G401 (cell line): ENCODE data around the gene CFAP99. TPM values are rescaled to one million over a fixed set of nuclear protein-coding genes. Genes with fewer than 3 reads are reported as not detected.
A peak's percentile ranks its signal among the peaks of the same experiment; 100 is the strongest.

Source experiments
- DNase-seq: peaks from one replicate; pipeline ENCODE4 v3.0.0-alpha.2; 2015; ENCODE audit warnings: low spot score
- in situ Hi-C: cut with HindIII; loops from 2 replicates; pipeline ENCODE4 v1.10.0; 2016; ENCODE audit warnings: low sequenced_read_pairs, mixed read lengths
- total RNA-seq: library from RNA; depleted of rRNA; stranded (reverse); fragments of >200 nt; shearing (Covaris generic); gene quantifications from 2 replicates; pipeline ENCODE4 v1.2.3, GENCODE V29; 2014

Gene CFAP99
- total RNA-seq, 1 experiment from 2014 or later = not detected

DNA sequence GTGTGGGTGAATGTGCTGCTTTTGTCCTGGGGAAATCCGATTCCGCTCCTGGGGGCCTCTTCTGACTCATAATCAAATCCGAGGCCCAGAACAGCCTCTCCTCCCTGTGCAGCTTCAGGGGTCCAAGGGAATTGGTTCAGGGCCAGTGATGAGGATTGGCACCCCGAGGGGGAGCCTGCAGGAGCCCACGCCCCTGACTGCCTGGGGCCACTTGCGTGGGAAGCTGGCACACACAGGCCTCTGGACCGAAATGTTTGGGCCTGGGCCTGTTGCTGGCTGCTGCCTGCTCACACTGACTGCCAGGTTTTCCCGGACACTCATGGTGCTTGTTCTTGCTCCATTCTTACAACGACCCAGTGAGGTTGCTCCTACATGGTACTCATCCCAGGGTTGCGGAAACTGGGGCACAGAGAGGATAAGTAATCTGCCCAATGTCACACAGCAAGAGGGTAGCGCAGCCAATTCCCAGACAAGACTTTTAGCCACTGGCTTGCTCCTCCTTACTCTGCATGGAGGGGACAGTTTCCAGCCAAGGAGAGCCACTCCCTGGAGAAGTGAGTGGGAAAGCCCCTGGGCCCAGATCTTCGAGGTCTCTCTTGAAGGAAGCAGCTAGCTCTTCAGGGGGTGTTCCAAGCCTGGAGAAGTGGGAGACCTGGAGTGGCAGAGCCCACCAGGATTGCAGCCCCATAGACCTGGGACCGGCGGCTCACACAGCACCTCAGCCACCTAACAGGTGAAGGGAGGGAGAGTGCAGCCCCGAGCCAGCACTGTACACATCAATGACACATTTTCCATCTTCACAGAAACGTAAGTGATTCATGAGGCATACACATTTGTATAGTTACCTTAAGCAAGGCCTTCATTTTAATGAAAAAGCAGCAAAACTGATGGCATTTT, 20.3 kb downstream of the CFAP99 start:
- DNase-seq = no peak
- in situ Hi-C loops = no loop called here

DNA sequence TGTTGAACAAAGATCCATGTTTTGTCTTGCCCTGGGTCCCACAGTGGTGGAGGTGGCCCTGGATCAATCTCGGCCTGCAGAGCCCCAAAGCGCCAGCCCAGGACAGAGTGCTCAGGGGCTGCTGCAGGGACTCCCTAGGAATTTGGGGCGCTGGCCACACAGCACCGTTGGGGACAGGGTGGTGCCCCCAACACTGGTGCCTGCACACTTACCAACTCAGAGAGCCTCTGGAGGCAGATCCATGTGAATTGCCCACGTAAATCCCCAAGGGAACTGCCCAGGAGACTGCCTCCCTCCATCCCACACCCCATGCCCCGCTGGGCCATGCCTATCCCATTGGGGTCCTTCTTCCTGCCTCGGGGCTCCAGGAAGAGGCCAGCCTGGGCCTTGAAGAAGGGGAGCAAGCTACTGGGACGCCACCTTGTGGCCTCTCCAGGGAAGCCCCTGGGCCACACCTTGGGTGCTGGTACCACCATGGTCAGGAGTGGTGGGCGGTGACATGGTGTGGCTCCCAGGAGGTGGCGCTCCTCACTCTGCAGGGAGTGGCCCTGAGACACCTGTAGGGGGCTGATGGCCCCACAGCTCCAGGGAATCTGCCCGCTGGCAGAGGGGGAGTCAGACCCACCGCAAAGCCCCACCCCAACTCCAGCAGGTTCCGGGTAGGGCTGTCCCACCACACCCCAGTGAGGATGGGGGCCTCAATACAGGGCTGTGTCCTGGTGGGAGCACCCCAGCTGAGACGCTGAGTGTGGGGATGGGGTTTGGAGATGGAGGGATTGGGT, 22.8 kb downstream of the CFAP99 start:
- in situ Hi-C loops = no loop called here
- DNase-seq = peak; percentile 60

DNA sequence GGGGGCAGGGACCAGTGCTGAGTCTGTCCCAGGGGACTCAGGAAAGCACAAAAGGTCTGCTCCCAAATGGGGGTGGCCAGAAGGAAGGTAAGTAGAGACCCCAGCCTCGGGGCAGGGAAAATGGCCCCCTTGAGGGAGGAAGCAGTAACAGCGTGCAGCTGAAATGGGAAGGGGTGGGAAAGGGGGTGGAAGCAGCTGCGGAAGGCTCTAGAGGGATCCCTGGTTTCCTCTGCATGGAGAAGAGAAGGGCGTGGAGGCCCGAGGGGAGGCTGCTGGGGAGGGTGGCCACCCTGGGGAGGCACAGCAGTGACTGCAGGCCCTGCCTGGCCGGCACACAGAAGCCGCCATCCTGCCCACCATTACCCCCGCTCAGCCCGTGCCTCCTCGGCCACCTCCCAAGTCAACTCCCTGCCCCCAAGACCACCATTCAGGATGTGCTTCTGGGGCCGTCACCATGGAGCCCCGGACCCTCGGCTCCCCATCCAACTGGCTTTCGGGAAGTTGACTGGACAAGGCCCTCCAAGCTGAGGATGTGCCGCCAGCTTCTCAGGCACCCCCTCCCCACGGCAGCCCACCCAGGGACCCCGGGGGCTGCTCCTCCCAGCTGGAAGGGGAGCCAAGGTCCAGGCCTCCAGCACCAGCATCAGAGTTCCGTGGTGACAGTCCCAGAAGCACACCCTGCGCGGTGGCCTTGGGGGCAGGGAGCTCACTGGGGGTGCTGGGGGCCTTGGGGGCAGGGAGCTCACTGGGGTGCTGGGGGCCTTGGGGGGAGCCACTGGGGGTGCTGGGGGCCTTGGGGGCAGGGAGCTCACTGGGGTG, 23.6 kb downstream of the CFAP99 start:
- no peak for DNase-seq
- in situ Hi-C loops = no loop called here

DNA sequence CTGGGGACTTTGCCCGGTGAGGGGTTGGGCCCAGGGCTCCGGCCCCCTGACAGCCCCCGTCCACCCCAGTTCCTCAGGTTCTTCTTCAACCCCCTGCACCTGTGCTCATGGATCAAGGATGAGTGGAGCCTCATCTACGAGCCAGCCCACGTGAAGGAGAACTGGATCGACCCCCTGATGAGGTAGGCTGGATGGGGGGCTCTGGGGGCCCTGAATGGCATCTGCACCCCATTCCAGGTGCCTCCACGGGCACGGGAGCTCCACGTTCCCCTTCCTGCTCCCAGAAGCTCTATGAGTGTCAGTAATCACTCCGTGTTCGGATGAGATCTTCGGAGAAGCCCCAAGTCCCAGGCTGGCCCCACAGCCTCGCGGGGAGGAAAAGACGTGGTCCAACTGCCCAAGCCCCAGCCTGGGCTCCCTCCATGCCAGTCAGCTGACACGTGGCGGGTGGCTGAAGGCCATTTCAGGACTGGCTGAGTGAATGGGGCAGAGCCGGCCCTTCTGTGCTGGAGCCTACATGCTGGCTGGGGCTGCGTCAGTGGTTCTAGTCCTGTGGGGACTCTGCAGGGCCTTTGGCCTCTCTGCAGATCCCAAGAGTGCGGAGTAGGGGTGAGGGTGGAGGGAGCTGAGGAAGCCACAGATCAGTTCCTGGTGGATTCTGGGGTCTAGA, 24.4 kb downstream of the CFAP99 start:
- in situ Hi-C loops = no loop called here
- no peak for DNase-seq

DNA sequence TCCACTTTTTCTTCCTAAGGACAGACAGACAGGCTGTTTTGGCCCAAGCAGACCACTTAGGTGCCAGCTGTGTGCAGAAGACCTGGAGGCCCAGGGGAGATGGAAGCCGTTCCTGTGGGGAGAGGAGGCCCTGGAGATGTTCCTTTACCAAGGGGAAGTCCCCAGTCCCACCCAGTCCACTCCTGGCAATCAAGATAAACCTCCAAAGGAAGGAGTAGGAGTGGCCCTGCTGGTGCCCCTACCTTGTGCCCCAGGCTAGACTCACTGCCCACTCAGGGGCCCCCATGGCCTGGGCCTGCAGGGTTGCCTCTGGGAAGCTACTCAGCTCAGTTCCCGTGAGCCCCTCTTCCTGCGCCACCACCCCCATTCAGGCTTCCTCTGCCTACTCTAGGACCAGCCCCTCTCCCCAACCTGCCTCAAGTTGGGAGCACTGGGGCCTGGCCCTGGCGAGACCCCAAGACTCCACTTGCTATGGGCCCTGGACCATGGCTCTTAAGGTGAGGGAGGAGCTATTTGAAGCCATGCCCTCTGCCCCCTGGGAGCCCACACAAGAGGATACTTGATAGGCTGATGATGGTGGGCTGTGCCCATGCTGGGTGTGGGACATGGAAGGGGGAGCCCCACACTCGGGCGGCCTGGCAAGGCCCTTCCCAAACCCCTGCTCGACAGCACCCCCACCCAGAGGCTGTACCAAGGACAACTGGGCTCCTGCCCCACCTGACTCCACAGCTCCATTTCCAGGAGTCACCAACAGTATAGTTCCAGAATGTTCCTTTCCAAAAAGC, 25.4 kb downstream of the CFAP99 start:
- DNase-seq = no peak
- in situ Hi-C loops = no loop called here

DNA sequence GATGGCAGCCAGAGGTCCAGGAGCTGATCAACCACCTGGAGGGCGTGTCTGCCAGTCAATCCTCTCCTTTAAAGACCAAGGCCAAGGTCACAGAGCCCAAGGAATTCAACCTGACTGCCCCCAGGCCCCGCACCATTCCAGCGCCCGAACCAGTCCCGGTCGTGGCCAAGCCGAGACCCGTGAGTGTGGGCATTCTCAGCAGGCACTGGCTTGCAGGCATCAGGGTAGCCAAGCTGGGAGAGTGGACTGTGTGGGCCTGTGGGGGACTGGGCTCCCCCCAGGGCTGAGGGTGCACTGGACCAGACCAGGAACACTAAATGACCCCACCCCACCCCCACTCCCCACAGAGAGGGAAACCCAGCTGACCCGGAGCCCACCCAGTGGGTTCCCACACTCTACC, 26.4 kb downstream of the CFAP99 start:
- in situ Hi-C loops = no loop called here
- no peak for DNase-seq

DNA sequence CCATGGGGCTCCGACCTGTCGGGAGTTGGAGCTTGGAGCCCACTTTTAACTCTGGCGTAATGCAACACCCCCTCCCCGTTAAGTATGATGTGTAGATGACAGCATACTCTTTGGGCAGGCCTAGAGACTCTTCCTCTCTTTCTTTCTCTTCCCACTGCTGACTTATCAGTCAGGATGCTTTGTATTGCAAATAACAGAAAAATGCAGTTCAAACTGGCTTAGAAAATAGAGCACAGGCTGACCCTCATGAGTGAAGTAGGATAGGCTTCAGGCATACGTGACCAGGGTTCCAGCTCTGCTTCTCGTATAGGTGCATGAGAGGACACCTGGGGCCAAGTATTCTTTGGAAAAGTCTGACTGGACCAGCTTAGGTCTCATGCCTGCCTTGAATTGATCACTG, 26.8 kb downstream of the CFAP99 start:
- in situ Hi-C loops = no loop called here

DNA sequence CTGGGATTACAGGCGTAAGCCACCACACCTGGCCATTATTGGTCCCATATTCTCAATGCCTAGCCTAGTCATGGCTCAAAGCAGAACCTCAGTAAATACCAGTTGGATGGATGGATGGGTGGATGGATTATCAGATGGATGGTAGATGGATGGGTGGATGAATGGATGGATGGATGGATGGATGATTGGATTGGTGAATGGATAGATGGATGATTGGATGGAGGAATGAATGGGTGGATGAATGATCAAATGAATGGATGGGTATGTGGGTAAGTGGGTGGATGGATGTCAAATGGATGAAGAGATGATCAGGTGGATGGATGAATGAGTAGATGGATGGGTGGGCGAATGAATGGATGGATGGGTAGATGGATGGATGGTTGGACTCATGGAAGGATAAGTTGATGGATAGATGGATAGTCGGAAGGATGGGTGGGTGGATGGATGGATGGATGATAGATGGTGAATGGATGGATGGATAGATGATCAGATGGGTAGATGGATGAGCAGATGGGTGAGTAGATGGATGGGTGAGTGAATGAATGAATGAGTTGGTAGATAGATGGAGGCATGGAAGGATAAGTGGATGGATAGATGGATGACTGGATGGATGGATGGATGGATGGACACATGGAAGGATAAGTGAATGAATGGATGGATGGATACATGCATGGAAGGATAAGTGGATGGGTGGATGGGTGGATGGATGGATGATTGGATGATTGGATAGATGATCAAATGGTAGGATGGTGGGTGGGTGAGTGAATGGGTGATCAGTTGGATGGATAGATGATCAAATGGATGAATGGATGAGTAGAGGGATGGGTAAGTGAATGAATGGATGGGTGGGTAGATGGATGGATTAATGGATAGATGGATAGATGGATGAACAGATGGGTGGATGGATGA, 28.2 kb downstream of the CFAP99 start:
- in situ Hi-C loops = no loop called here
- DNase-seq = no peak

More for the DNA sequence above, 26.8 kb downstream of the CFAP99 start:
- DNase-seq = no peak

DNA sequence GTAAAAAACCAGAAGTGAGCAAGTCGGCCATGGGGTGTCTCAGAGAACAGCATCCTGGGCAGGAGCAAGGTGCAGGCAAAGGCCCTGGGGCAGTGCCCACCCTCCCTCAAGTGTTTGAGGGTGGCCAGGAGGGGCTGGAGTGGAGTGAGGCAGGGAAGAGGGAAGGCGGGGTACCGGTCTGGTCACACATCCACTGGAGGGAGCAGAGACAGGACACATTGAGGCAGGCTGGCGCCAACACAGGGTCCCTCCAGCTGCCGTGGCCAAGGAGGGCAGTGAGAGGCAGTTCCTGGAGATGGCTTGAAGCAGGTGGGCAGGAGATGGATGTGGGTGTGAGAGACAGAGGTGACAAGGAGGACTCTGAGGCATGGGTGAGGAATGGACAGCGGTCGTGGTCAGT, 29.8 kb downstream of the CFAP99 start:
- no peak for DNase-seq
- in situ Hi-C loops = no loop called here

DNA sequence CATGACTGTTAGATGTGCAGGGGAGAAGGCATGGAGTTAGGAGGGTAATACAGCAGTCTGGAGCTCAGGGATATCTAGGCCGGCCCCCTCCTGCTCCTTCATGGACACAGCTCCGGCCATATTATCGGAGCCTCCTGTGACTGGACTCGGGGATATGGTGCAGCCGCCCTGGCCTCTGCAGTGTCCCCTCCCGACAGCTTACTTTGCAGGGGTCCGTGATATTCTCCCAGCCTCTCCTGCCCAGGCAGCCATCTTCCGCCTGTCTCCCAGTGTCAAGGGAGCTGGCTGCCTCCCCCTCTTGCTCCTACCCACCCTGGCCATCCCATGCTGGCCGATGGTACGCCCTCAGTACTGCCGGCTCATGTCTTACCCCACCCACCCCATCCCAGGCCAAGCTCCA, 30.3 kb downstream of the CFAP99 start:
- in situ Hi-C loops = no loop called here
- no peak for DNase-seq

DNA sequence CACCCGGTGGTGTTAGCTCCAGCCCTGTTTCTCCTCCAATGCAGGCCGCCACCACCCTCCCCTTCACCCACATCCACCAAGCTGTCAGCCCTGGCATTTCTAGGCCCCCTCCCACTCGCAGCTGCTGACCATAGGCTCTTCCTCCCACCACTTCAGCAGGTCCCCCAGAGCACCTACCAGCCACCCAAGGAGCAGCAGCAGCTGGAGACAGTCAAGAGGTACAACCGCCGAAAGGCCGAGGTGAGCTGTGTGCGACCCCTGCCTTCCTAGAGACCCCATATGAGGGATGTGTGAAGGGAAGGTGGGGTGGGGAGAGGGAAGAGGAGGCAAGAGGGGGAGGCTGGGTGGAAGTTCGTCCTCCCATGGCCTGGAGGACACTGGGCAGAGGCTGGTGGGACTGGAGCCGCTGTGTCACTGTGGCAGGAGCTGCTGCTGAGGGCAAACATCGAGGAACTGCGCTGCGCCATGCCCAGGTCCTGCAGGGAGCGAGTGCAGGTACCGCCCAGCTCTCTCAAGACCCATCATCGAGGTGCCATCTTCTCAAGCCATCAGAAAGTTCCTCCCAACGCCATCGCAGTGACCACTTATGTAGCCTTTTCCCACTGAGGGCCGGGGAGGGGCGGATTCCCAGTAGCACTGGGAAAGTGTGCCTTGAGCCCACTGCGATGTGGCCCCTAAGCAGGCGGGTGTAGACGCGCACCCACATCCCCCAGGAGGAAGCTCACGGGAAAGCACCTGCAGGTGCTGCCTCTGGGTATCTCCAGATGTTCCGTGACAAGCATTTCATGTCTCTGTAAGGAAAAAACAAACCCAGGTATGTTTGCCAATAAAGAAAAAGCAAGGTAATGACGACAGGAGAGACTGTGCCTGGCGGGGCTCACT, 31.0 kb downstream of the CFAP99 start:
- in situ Hi-C loops = loop anchor here (10.0 kb wide), 1 partner anchor 205 kb away; the partner anchor contains the start of genes HAUS3 and POLN
- DNase-seq = no peak

DNA sequence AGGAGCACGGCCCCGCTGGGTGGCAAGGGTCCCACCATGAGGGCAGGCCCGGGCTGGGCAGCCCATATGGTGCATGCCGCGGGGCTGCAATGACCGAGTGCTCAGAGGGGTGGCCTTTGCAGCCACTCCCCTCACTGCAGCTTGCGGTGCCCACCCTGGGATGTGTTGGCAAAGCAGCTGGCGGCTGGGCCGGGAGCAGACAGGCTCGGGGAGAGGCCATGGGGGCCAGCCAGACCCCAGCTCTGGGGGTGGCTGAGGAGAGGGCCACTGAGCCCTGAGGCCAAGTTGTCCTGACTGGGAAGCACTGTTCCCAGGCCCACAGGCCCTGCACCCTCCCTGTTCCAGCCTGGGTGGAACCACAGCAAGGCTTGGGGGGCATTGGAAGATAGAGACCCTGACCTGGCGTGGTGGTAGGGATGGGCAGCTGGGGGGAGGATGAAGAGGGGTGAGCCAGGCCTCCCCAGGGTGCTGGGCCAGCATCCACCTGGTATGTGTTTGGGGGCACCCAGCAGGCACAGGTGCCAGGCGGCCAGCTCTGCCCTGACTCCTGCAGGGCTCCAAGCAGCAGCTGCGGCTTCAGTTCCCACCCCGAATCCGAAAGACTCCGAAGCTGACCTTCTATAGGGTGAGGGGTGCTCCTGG, 31.8 kb downstream of the CFAP99 start:
- in situ Hi-C loops = loop anchor here (10.0 kb wide), 1 partner anchor 206 kb away; the partner anchor contains the start of genes HAUS3 and POLN

DNA sequence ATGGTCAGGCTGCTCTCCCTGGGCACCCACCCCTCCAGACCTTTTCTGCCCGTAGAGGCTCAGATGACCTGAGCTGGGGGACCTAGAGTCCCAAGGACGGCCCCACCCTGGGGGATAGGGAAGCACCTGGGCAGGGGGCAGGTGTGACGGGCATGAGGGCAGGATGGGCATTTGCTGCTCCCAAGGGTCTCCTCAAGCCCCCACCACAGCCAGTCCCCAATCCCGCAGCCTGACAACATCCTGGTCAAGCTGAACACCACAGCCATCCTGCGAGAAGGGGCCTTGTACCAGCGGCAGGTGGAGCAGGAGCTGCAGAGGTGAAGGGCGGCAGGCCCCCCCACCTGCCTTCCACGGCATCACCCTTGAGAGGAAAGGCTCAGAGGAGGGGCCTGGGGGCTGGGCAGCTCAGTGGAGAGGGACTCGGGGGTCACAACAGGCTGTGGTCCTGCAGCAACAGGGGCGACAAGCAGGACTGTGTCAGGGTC, 32.3 kb downstream of the CFAP99 start:
- in situ Hi-C loops = loop anchor here (10.0 kb wide), 1 partner anchor 206 kb away; the partner anchor contains the start of genes HAUS3 and POLN
- DNase-seq = no peak

More for the DNA sequence above, 31.8 kb downstream of the CFAP99 start:
- DNase-seq = no peak

DNA sequence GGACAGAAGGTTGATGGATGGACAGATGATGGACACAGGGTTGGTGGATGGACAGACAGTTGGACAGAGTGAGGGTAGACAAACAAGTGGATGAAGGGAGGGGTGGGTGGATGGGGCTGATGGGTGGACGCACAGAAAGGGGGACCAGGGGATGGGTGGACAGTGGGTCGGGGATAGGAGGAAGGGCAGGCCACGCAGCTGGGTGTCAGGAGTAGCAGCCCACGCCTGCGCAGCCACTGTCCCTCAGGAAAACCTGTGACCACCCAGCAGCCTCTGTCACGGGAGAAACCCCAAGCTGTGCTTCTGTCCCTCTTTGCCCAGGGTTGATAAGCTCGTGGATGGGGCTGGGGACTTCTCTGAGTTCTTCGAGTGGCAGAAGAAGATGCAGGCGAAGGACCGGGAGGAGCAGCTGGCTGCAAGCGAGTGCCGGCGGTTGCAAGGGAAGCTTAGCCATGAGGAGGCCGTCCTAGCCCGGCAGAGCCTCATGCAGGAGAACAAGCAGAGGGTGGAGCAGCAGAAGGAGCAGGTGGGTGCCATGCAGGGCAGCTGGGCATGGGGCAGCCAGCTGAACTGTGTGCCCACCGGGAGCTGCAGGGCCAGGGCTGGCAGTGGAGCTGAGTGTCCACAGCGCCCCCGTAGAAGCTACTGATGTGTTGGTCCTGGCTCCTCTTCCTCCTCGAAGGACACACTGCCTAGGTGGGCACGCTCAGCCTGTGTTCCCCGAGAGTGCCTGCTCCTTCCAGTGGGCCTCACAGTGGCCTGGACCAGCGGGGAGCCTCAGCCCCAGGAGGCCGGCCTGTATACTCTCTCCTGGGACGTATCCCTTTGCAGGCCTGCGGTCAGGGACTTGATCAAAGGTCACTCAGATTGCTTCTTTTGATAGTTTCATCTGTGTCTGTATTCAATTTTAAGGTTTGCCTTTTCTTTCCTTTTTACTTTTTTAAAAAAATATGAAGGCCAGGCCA, 33.3 kb downstream of the CFAP99 start:
- no peak for DNase-seq
- in situ Hi-C loops = loop anchor here (10.0 kb wide), 1 partner anchor 207 kb away; the partner anchor contains the start of genes HAUS3 and POLN
